IPS DF 6.9 (cell line): ENCODE measurements around the gene BCDIN3D.

Experiments used
- DNase-seq: peaks from one replicate; pipeline ENCODE4 v3.0.0-alpha.2; 2013; ENCODE audit warnings: low read depth, low spot score
- H3K27ac ChIP-seq: one replicate; pipeline ENCODE4 v1.5.1; 2013; ENCODE audit warnings: low read length, control low read depth
- H3K27me3 ChIP-seq: 2 replicates; pipeline ENCODE4 v1.6.1; 2013; ENCODE audit warnings: mild to moderate bottlenecking, low read length; ENCODE audit not compliant: control insufficient read depth, insufficient read depth
- H3K36me3 ChIP-seq: 2 replicates; pipeline ENCODE4 v1.6.1; 2013; ENCODE audit warnings: low read length; ENCODE audit not compliant: control insufficient read depth, insufficient read depth
- H3K4me1 ChIP-seq: 2 replicates; pipeline ENCODE4 v1.6.1; 2013; ENCODE audit warnings: low read length; ENCODE audit not compliant: control insufficient read depth, insufficient read depth
- H3K4me3 ChIP-seq: 2 replicates; pipeline ENCODE4 v1.5.1; 2013; ENCODE audit warnings: mild to moderate bottlenecking, low read length
- H3K9me3 ChIP-seq: 2 replicates; pipeline ENCODE4 v1.6.1; 2013; ENCODE audit warnings: low read length, inconsistent platforms; ENCODE audit not compliant: control insufficient read depth, insufficient read depth
- WGBS: extraction: QIAGEN DNeasy Blood & Tissue Kit; methylation state at CpG from one replicate; pipeline ENCODE4 v1.1.7; 2013; ENCODE audit warnings: mixed read lengths, missing lambda C conversion rate; ENCODE audit not compliant: insufficient read length, insufficient coverage; 5-methylcytosine and 5-hydroxymethylcytosine counted together

BCDIN3D gene

GRCh38 chr12:49821373-49822287 lies 21.3 kb downstream of the BCDIN3D start:
- Histone ChIP-seq H3K36me3 (no peaks in the 10 kb centered on the region), H3K27ac (no peak overlapping the region), H3K9me3 (no peaks in the 10 kb centered on the region), H3K4me1 (peaks cover 2% of the 10 kb centered on the region; the same call in 1 of the 2 replicates), H3K4me3 (no peak overlapping the region), H3K27me3 (no peaks in the 10 kb centered on the region)
- WGBS, result no CpG with 5 or more reads among the region's 10 CpGs
- no peak for DNase-seq

- Histone ChIP-seq H3K36me3 (no peaks in the 10 kb centered on the region), H3K4me1 (peaks cover 2% of the 10 kb centered on the region; the same call in 1 of the 2 replicates), H3K27me3 (no peaks in the 10 kb centered on the region), H3K9me3 (no peaks in the 10 kb centered on the region), H3K27ac (no peak overlapping the region), H3K4me3 (no peak overlapping the region)
- WGBS, result no CpG with 5 or more reads among the region's 2 CpGs
- DNase-seq, result no peak
These were observed 23.1 kb downstream of the BCDIN3D start for GRCh38 chr12:49819786-49820185.

- no CpG with 5 or more reads among the region's 7 CpGs for WGBS
- no peaks in the 10 kb centered on the region for H3K9me3 ChIP-seq
- H3K4me1 ChIP-seq, result peaks cover 2% of the 10 kb centered on the region; the same call in 1 of the 2 replicates
- DNase-seq, result no peak
- no peak overlapping the region for H3K4me3 ChIP-seq
- H3K27ac ChIP-seq, result no peak overlapping the region
- H3K36me3 ChIP-seq, result no peaks in the 10 kb centered on the region
- no peaks in the 10 kb centered on the region for H3K27me3 ChIP-seq
These were observed 24.5 kb downstream of the BCDIN3D start for GRCh38 chr12:49818241-49818895.

GRCh38 chr12:49813131-49813530 lies 29.8 kb downstream of the BCDIN3D start:
- Histone ChIP-seq H3K9me3 (no peaks in the 10 kb centered on the region), H3K4me1 (peaks cover 17% of the 10 kb centered on the region)

GRCh38 chr12:49811961-49812401 lies 30.9 kb downstream of the BCDIN3D start:
- H3K27me3 ChIP-seq, result no peaks in the 10 kb centered on the region
- no peaks in the 10 kb centered on the region for H3K9me3 ChIP-seq
- no peak overlapping the region for H3K4me3 ChIP-seq
- H3K4me1 ChIP-seq, result peaks cover 17% of the 10 kb centered on the region
- DNase-seq, result no peak
- H3K36me3 ChIP-seq, result no peaks in the 10 kb centered on the region
- no peak overlapping the region for H3K27ac ChIP-seq
- WGBS, result no CpG with 5 or more reads among the region's 4 CpGs

More at GRCh38 chr12:49813131-49813530, 29.8 kb downstream of the BCDIN3D start:
- Histone ChIP-seq H3K27me3 (no peaks in the 10 kb centered on the region), H3K4me3 (no peak overlapping the region), H3K27ac (no peak overlapping the region), H3K36me3 (no peaks in the 10 kb centered on the region)
- no peak for DNase-seq
- WGBS, result no CpG with 5 or more reads among the region's 1 CpG

- no CpG with 5 or more reads among the region's 5 CpGs for WGBS
- no peaks in the 10 kb centered on the region for H3K27me3 ChIP-seq
- H3K4me1 ChIP-seq, result peaks cover 17% of the 10 kb centered on the region
- no peaks in the 10 kb centered on the region for H3K9me3 ChIP-seq
- no peak overlapping the region for H3K27ac ChIP-seq
- no peak overlapping the region for H3K4me3 ChIP-seq
- no peak for DNase-seq
- H3K36me3 ChIP-seq, result no peaks in the 10 kb centered on the region
These were observed 31.8 kb downstream of the BCDIN3D start for GRCh38 chr12:49811136-49811535.

- no peaks in the 10 kb centered on the region; the same call in 1 of the 2 replicates for H3K36me3 ChIP-seq
- no peak overlapping the region for H3K4me3 ChIP-seq
- H3K9me3 ChIP-seq, result no peaks in the 10 kb centered on the region
- no peak for DNase-seq
- no peak overlapping the region for H3K27ac ChIP-seq
- WGBS, result no CpG with 5 or more reads among the region's 9 CpGs
- peaks cover 17% of the 10 kb centered on the region for H3K4me1 ChIP-seq
- no peaks in the 10 kb centered on the region for H3K27me3 ChIP-seq
These were observed 33.0 kb downstream of the BCDIN3D start for GRCh38 chr12:49809906-49810389.

- peaks cover 17% of the 10 kb centered on the region for H3K4me1 ChIP-seq
These were observed 33.5 kb downstream of the BCDIN3D start for GRCh38 chr12:49809381-49809905.

GRCh38 chr12:49808686-49809380 lies 34.1 kb downstream of the BCDIN3D start:
- Histone ChIP-seq H3K36me3 (peaks cover 4% of the 10 kb centered on the region; the same call in 1 of the 2 replicates), H3K9me3 (no peaks in the 10 kb centered on the region), H3K27me3 (no peaks in the 10 kb centered on the region), H3K4me3 (no peak overlapping the region), H3K4me1 (peaks cover 17% of the 10 kb centered on the region), H3K27ac (no peak overlapping the region)
- DNase-seq, result no peak
- WGBS, result no CpG with 5 or more reads among the region's 14 CpGs

More at GRCh38 chr12:49809381-49809905, 33.5 kb downstream of the BCDIN3D start:
- Histone ChIP-seq H3K4me3 (no peak overlapping the region), H3K9me3 (no peaks in the 10 kb centered on the region), H3K27ac (no peak overlapping the region), H3K27me3 (no peaks in the 10 kb centered on the region), H3K36me3 (peaks cover 4% of the 10 kb centered on the region; the same call in 1 of the 2 replicates)
- WGBS, result no CpG with 5 or more reads among the region's 4 CpGs
- DNase-seq, result no peak
